ENCODE measurements around the gene PCSK6. TPM values are rescaled to one million over a fixed set of nuclear protein-coding genes. Genes with fewer than 3 reads are reported as not detected.

PCSK6 gene
- total RNA-seq, 2 experiments from 2014 or later, result 0.28 TPM; not detected in 1

DNA sequence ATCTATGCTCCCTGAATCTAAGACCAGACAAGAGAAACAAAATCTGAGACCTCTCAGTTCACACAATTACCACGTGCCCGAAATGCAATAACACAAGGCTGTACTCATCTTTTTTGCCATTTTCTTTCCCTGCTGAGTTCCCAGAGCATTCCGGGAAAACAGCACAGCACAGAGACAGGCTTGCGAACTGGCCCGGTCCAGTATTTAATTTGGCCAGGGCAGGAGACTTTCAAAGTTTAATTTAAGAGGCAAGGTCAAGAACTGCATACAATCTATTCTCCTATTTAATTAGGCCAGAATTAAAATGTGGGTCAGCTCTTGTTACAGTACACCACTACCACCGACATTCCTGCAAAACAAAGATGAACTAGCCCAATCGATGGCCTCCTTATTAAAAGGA lies 107.0 kb downstream of the PCSK6 start:
- H3K36me3 ChIP-seq (ENCODE audit: insufficient read depth, low read length), result no peaks in the 10 kb centered on the region
- H3K36me3 Mint-ChIP-seq (ENCODE audit: low read depth), result no peaks in the 10 kb centered on the region
- no peaks in the 10 kb centered on the region for H3K9me3 ChIP-seq (ENCODE audit: control insufficient read depth in 1 of 2, insufficient read depth in 1 of 2, low read length in 2 of 2)
- H3K9me3 Mint-ChIP-seq, result no peaks in the 10 kb centered on the region
- H3K4me1 Mint-ChIP-seq (ENCODE audit: low read depth), result no peaks in the 10 kb centered on the region
- TF ChIP-seq, protein P1, sequence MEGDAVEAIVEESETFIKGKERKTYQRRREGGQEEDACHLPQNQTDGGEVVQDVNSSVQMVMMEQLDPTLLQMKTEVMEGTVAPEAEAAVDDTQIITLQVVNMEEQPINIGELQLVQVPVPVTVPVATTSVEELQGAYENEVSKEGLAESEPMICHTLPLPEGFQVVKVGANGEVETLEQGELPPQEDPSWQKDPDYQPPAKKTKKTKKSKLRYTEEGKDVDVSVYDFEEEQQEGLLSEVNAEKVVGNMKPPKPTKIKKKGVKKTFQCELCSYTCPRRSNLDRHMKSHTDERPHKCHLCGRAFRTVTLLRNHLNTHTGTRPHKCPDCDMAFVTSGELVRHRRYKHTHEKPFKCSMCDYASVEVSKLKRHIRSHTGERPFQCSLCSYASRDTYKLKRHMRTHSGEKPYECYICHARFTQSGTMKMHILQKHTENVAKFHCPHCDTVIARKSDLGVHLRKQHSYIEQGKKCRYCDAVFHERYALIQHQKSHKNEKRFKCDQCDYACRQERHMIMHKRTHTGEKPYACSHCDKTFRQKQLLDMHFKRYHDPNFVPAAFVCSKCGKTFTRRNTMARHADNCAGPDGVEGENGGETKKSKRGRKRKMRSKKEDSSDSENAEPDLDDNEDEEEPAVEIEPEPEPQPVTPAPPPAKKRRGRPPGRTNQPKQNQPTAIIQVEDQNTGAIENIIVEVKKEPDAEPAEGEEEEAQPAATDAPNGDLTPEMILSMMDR (IDR thresholded peaks at IDR 0.05), result no peak
- DNase-seq (no peak), ATAC-seq (ENCODE audit: poor library complexity) (no peak)
- POLR2A ChIA-PET, result no interaction called here
- H3K27me3 ChIP-seq (ENCODE audit: control insufficient read depth in 1 of 2, insufficient read depth in 2 of 2, low read length in 2 of 2), result no peaks in the 10 kb centered on the region
- H3K4me1 ChIP-seq (ENCODE audit: insufficient read depth, low read length), result no peaks in the 10 kb centered on the region
- peaks cover 4% of the 10 kb centered on the region for H3K27me3 Mint-ChIP-seq
- no peak overlapping the region for H3K4me3 Mint-ChIP-seq
- H3K27ac Mint-ChIP-seq, result no peak overlapping the region
- intact Hi-C loops (cut with DNase I, micrococcal nuclease), result no loop called here
- no peak overlapping the region for H3K4me3 ChIP-seq (ENCODE audit: low read length)
- CTCF ChIA-PET, result no interaction called here
- no peak overlapping the region for H3K27ac ChIP-seq (ENCODE audit: low read depth in 1 of 2, low read length in 2 of 2)

DNA sequence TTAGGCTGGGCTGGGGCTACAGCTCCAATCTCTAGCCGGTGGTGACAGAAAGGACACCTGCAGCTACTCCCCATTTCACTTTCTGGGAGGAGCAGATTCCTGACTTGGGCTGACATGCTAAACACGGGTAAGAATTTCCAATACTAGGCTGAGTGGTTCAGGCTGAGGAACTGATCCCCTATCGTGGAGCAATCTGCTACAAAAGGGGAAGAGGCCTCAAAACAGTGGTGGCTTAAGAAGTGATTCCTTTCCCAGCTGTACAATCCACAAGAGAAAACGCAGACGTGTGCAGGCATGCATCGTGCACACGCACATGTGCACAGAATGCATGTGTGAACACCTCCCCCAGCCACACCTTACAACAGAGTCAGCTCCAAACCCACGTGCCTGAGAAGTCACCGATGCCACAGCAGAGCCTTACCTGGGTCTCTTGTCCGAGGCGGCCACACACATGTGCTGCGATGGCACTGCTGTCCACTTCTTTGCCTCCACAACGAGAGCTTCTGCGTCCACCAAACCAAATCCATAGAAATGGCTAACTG lies 107.8 kb downstream of the PCSK6 start:
- no peaks in the 10 kb centered on the region for H3K9me3 ChIP-seq (ENCODE audit: control insufficient read depth in 1 of 2, insufficient read depth in 1 of 2, low read length in 2 of 2)
- Mint-ChIP-seq H3K4me3 (no peak overlapping the region), H3K27me3 (peaks cover 4% of the 10 kb centered on the region), H3K4me1 (ENCODE audit: low read depth) (no peaks in the 10 kb centered on the region), H3K36me3 (ENCODE audit: low read depth) (no peaks in the 10 kb centered on the region), H3K9me3 (no peaks in the 10 kb centered on the region), H3K27ac (no peak overlapping the region)
- H3K27ac ChIP-seq (ENCODE audit: low read depth in 1 of 2, low read length in 2 of 2), result no peak overlapping the region
- H3K36me3 ChIP-seq (ENCODE audit: insufficient read depth, low read length), result no peaks in the 10 kb centered on the region
- POLR2A ChIA-PET, result no interaction called here
- no peak overlapping the region for H3K4me3 ChIP-seq (ENCODE audit: low read length)
- intact Hi-C loops (cut with DNase I, micrococcal nuclease), result no loop called here
- H3K4me1 ChIP-seq (ENCODE audit: insufficient read depth, low read length), result no peaks in the 10 kb centered on the region
- DNase-seq (no peak), ATAC-seq (ENCODE audit: poor library complexity) (no peak)
- TF ChIP-seq, protein P1 (IDR thresholded peaks at IDR 0.05), result no peak
- H3K27me3 ChIP-seq (ENCODE audit: control insufficient read depth in 1 of 2, insufficient read depth in 2 of 2, low read length in 2 of 2), result no peaks in the 10 kb centered on the region
- CTCF ChIA-PET, result no interaction called here

- intact Hi-C loops (cut with DNase I, micrococcal nuclease), result no loop called here
- ATAC-seq (ENCODE audit: poor library complexity) (no peak), DNase-seq (no peak)
- Histone ChIP-seq H3K36me3 (ENCODE audit: insufficient read depth, low read length) (no peaks in the 10 kb centered on the region), H3K4me3 (ENCODE audit: low read length) (no peak overlapping the region), H3K9me3 (ENCODE audit: control insufficient read depth in 1 of 2, insufficient read depth in 1 of 2, low read length in 2 of 2) (no peaks in the 10 kb centered on the region), H3K4me1 (ENCODE audit: insufficient read depth, low read length) (no peaks in the 10 kb centered on the region), H3K27me3 (ENCODE audit: control insufficient read depth in 1 of 2, insufficient read depth in 2 of 2, low read length in 2 of 2) (no peaks in the 10 kb centered on the region), H3K27ac (ENCODE audit: low read depth in 1 of 2, low read length in 2 of 2) (no peak overlapping the region)
- TF ChIP-seq, protein P1 (IDR thresholded peaks at IDR 0.05), result no peak
- Mint-ChIP-seq H3K9me3 (no peaks in the 10 kb centered on the region), H3K36me3 (ENCODE audit: low read depth) (no peaks in the 10 kb centered on the region), H3K27ac (no peak overlapping the region), H3K4me1 (ENCODE audit: low read depth) (no peaks in the 10 kb centered on the region), H3K27me3 (peaks cover 4% of the 10 kb centered on the region), H3K4me3 (no peak overlapping the region)
- ChIA-PET POLR2A (no interaction called here), CTCF (no interaction called here)
Observed at GRCh38 chr15:101380146-101380545, 109.4 kb downstream of the PCSK6 start.

Measured in CD4-positive, alpha-beta T cell (primary cell).